ENCODE results near the gene MUC6.

DNA sequence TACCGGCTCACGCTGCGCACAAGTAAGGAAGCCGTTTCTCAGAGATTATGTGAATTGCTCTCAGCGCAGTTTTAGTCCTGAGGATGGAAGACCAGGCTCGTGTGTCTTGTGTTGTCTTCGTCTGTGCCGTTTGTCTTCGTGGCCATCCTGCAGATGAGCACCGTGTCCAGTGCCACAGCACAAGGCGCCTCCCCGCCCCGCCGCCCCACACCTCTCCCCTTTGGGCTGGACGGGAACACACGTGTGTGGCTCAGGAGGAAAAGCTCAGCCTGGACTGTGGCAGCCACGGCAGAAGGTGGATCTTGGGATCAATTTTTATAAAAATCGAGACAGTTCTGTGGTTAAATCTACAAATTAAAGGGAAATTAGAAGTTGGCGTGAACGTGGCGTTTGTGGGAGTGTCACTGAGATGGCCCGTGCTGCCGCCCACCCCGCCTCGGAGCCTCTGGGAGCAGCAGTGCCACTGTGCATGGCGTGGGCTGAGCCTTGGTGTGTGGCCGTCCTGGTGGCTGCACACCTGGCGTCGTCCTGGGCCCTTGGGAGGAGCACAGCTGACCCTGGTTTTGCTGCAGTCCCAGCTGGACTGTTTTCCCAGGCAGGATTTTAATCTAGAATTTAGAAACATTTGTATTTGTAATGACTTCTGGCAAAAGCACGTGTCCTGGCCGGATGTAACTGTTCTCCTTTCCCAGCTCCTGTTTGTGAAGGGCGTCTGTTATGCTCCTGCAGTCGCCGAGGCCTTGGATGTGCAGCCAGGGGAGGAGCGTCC, 25.8 kb downstream of the MUC6 start:
- TF ChIP-seq, protein P1, sequence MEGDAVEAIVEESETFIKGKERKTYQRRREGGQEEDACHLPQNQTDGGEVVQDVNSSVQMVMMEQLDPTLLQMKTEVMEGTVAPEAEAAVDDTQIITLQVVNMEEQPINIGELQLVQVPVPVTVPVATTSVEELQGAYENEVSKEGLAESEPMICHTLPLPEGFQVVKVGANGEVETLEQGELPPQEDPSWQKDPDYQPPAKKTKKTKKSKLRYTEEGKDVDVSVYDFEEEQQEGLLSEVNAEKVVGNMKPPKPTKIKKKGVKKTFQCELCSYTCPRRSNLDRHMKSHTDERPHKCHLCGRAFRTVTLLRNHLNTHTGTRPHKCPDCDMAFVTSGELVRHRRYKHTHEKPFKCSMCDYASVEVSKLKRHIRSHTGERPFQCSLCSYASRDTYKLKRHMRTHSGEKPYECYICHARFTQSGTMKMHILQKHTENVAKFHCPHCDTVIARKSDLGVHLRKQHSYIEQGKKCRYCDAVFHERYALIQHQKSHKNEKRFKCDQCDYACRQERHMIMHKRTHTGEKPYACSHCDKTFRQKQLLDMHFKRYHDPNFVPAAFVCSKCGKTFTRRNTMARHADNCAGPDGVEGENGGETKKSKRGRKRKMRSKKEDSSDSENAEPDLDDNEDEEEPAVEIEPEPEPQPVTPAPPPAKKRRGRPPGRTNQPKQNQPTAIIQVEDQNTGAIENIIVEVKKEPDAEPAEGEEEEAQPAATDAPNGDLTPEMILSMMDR (IDR thresholded peaks at IDR 0.05 in 2 of 3, conservative IDR thresholded peaks at IDR 0.05 in 1 of 3; ENCODE audit: control insufficient read depth in 2 of 3, extremely low read depth in 1 of 3, insufficient read depth in 1 of 3, low read depth in 3 of 3, low read length in 3 of 3) = no peak
- no peak for TF ChIP-seq BRCA1 (IDR thresholded peaks at IDR 0.05; ENCODE audit: low read depth, low read length)
- TF ChIP-seq ESRRA (IDR thresholded peaks at IDR 0.05; ENCODE audit: low read length) = no peak
- TF ChIP-seq, protein P2, sequence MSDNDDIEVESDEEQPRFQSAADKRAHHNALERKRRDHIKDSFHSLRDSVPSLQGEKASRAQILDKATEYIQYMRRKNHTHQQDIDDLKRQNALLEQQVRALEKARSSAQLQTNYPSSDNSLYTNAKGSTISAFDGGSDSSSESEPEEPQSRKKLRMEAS (IDR thresholded peaks at IDR 0.05; ENCODE audit: low read depth, low read length) = no peak
- TF ChIP-seq MEF2A (IDR thresholded peaks at IDR 0.05; ENCODE audit: insufficient read depth, low read depth, low read length) = no peak
- TF ChIP-seq SIN3A (IDR thresholded peaks at IDR 0.05; ENCODE audit: low read depth, low read length) = no peak
- TF ChIP-seq, protein P3, sequence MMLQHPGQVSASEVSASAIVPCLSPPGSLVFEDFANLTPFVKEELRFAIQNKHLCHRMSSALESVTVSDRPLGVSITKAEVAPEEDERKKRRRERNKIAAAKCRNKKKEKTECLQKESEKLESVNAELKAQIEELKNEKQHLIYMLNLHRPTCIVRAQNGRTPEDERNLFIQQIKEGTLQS (IDR thresholded peaks at IDR 0.05; ENCODE audit: borderline replicate concordance, extremely low read depth, low read depth, low read length) = no peak
- TF ChIP-seq ETV6 (conservative IDR thresholded peaks at IDR 0.05 in 1 of 2, IDR thresholded peaks at IDR 0.05 in 1 of 2; ENCODE audit: borderline replicate concordance in 1 of 2, low read depth in 1 of 2) = no peak
- no peak for TF ChIP-seq RAD21 (IDR thresholded peaks at IDR 0.05; ENCODE audit: insufficient read depth, low read depth, low read length)
- TF ChIP-seq, protein P4, sequence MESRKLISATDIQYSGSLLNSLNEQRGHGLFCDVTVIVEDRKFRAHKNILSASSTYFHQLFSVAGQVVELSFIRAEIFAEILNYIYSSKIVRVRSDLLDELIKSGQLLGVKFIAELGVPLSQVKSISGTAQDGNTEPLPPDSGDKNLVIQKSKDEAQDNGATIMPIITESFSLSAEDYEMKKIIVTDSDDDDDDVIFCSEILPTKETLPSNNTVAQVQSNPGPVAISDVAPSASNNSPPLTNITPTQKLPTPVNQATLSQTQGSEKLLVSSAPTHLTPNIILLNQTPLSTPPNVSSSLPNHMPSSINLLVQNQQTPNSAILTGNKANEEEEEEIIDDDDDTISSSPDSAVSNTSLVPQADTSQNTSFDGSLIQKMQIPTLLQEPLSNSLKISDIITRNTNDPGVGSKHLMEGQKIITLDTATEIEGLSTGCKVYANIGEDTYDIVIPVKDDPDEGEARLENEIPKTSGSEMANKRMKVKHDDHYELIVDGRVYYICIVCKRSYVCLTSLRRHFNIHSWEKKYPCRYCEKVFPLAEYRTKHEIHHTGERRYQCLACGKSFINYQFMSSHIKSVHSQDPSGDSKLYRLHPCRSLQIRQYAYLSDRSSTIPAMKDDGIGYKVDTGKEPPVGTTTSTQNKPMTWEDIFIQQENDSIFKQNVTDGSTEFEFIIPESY (IDR thresholded peaks at IDR 0.05) = no peak
